ENCODE data around the gene EPS8L1.
A peak's percentile ranks its signal among the peaks of the same experiment; 100 is the strongest.

The EPS8L1 gene

DNA sequence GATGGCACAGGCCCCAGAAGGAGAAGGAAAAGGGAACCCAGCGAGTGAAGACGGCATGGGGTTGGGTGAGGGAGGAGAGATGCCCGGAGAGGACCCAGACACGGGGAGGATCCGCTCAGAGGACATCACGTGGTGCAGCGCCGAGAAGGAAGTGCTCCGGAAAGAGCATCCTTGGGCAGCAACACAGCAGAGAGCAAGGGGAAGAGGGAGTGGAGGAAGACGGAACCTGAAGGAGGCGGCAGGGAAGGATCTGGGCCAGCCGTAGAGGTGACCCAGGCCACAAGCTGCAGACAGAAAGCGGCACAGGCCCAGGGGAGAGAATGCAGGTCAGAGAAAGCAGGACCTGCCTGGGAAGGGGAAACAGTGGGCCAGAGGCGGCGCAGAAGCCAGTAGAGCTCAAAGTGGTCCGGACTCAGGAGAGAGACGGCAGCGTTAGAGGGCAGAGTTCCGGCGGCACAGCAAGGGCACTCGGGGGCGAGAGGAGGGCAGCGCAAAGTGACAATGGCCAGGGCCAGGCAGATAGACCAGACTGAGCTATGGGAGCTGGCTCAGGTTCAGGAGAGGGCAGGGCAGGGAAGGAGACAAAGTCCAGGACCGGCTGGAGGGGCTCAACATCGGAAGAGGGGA is 40.7 kb downstream of the EPS8L1 start:
- no peak overlapping the region; the same call in 1 of the 2 replicates for H3K27ac ChIP-seq
- no peaks in the 10 kb centered on the region for H3K27me3 ChIP-seq (ENCODE audit: insufficient read depth, low read depth, severe bottlenecking)
- TF ChIP-seq CTCF (IDR thresholded peaks at IDR 0.05; ENCODE audit: low read depth, low read length): no peak
- no peak for DNase-seq
- peaks cover 6% of the 10 kb centered on the region for H3K36me3 ChIP-seq
- H3K9me3 ChIP-seq (ENCODE audit: severe bottlenecking): no peaks in the 10 kb centered on the region
- H3K4me3 ChIP-seq (ENCODE audit: low read depth, low read length): peak overlapping the region; percentile 66

DNA sequence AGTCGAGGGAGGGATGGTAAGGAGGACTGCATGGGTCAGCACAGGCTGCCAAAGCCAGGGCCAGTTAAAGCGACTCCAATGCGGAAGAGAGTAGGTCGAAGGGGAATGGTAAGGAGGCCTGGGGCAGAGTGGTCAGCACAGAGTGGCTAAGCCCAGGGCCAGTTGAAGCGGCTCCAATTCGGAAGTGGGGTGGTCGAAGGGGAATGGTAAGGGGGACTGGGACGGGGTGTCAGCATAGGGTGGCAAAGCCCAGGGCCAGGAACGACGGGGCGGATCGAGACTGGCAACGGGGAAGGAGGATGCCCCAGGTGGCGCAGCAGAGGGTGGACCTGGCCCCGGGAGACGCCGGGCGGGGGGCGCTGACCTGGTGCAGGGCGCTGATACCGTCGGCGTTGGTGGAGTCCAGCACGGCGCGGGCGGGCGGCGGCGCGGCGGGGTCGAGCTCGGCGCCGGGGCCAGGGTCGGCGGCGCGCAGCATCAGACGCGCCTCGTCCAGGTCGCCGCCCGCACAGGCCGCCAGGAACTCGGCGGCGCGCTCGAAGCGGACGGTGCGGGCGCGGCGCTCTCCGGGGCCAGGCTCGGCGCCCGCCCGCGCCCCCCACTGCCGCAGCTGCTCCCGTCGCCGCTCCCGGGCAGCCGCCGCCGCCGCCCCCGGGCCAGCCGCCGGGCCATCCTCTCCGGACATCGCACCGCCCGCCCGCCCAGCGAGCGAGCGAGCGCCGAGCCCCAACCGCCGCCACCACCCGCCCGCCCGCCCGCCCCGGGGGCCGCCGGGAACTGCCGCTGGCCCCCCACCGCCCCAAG is 41.4 kb downstream of the EPS8L1 start, which contains the start of gene PPP1R12C:
PPP1R12C (minus strand) TSS at position 779 of the 804 bp plus-strand sequence; CDS start at position 685, 94 bp downstream.
- H3K36me3 ChIP-seq: peaks cover 6% of the 10 kb centered on the region
- H3K9me3 ChIP-seq (ENCODE audit: severe bottlenecking): no peaks in the 10 kb centered on the region
- H3K4me3 ChIP-seq (ENCODE audit: low read depth, low read length): peak within 1 kb of the TSS; percentile 94
- no peak for TF ChIP-seq CTCF (IDR thresholded peaks at IDR 0.05; ENCODE audit: low read depth, low read length)
- H3K27ac ChIP-seq: peak within 1 kb of the TSS; percentile 79
- no peak for DNase-seq
- no peaks in the 10 kb centered on the region for H3K27me3 ChIP-seq (ENCODE audit: insufficient read depth, low read depth, severe bottlenecking)

- H3K4me3 ChIP-seq (ENCODE audit: low read depth, low read length): peak overlapping the region; percentile 94
Measured at GRCh38 chr19:55117663-55118391, 42.2 kb downstream of the EPS8L1 start.

GRCh38 chr19:55118401-55118991 is 42.8 kb downstream of the EPS8L1 start:
- TF ChIP-seq CTCF (IDR thresholded peaks at IDR 0.05; ENCODE audit: low read depth, low read length): no peak
- Histone ChIP-seq H3K27ac (peak overlapping the region; percentile 79), H3K9me3 (ENCODE audit: severe bottlenecking) (no peaks in the 10 kb centered on the region), H3K36me3 (no peaks in the 10 kb centered on the region), H3K4me3 (ENCODE audit: low read depth, low read length) (peak overlapping the region; percentile 94), H3K27me3 (ENCODE audit: insufficient read depth, low read depth, severe bottlenecking) (no peaks in the 10 kb centered on the region)
- DNase-seq: no peak

More at GRCh38 chr19:55117663-55118391, 42.2 kb downstream of the EPS8L1 start:
- peak; percentile 98 for DNase-seq
- Histone ChIP-seq H3K9me3 (ENCODE audit: severe bottlenecking) (no peaks in the 10 kb centered on the region), H3K36me3 (no peaks in the 10 kb centered on the region), H3K27me3 (ENCODE audit: insufficient read depth, low read depth, severe bottlenecking) (no peaks in the 10 kb centered on the region), H3K27ac (peak overlapping the region; percentile 79)
- no peak for TF ChIP-seq CTCF (IDR thresholded peaks at IDR 0.05; ENCODE audit: low read depth, low read length)

- no peaks in the 10 kb centered on the region for H3K36me3 ChIP-seq
- H3K27ac ChIP-seq: no peak overlapping the region
- no peak overlapping the region for H3K4me3 ChIP-seq (ENCODE audit: low read depth, low read length)
- no peak for DNase-seq
- no peaks in the 10 kb centered on the region for H3K9me3 ChIP-seq (ENCODE audit: severe bottlenecking)
- no peaks in the 10 kb centered on the region for H3K27me3 ChIP-seq (ENCODE audit: insufficient read depth, low read depth, severe bottlenecking)
- TF ChIP-seq CTCF (IDR thresholded peaks at IDR 0.05; ENCODE audit: low read depth, low read length): no peak
Measured at GRCh38 chr19:55119053-55119452, 43.4 kb downstream of the EPS8L1 start.
